SK-N-SH treated with all-trans-retinoic acid at 6 μM for 48 hours (cell line): ENCODE results near the gene ARID3B.

Experiments
- ATAC-seq: fragments of 200-7000 bp; cut with Tn5 transposase; 3 replicates; pipeline ENCODE4 v1.9.1; 2020; ENCODE audit warnings: mild to moderate bottlenecking, moderate library complexity
- ARNTL ChIP-seq: fragments of 450-650 bp; formaldehyde crosslinking; IDR thresholded peaks from 2 replicates; pipeline ENCODE4 v1.5.0; 2020; ENCODE audit warnings: low read depth, mild to moderate bottlenecking, moderate library complexity, borderline replicate concordance
- BACH2 ChIP-seq: fragments of 250-450 bp; sonication (Bioruptor Pico); IDR thresholded peaks from 2 replicates; pipeline ENCODE4 v1.9.0; 2021; ENCODE audit warnings: mild to moderate bottlenecking, borderline replicate concordance
- CSDC2 ChIP-seq: fragments of 250-450 bp; sonication (Bioruptor Pico); IDR thresholded peaks from 2 replicates; pipeline ENCODE4 v1.5.0; 2020; ENCODE audit warnings: mild to moderate bottlenecking, moderate library complexity
- ESRRG ChIP-seq: fragments of 250-450 bp; sonication (Bioruptor Pico); IDR thresholded peaks from 2 replicates; pipeline ENCODE4 v1.6.1; 2021; ENCODE audit warnings: mild to moderate bottlenecking
- GLIS3 ChIP-seq: fragments of 250-450 bp; sonication (Bioruptor Pico); IDR thresholded peaks from 2 replicates; pipeline ENCODE4 v1.5.0; 2020; ENCODE audit warnings: mild to moderate bottlenecking, moderate library complexity
- ISL1 ChIP-seq: fragments of 250-450 bp; sonication (Bioruptor Pico); IDR thresholded peaks from 2 replicates; pipeline ENCODE4 v2.1.2; 2022; ENCODE audit warnings: mild to moderate bottlenecking, moderate library complexity
- OSR1 ChIP-seq: fragments of 250-450 bp; sonication (Bioruptor Pico); IDR thresholded peaks from 2 replicates; pipeline ENCODE4 v1.8.0; 2022; ENCODE audit warnings: moderate library complexity, mild to moderate bottlenecking, inconsistent platforms
- PPARA ChIP-seq: fragments of 250-450 bp; sonication (Bioruptor Pico); IDR thresholded peaks from 2 replicates; pipeline ENCODE4 v1.5.0; 2020; ENCODE audit warnings: mild to moderate bottlenecking, borderline replicate concordance
- RARB ChIP-seq: fragments of 250-450 bp; sonication (Bioruptor Pico); IDR thresholded peaks from 2 replicates; pipeline ENCODE4 v1.8.0; 2021; ENCODE audit warnings: mild to moderate bottlenecking, moderate library complexity
- SNAI2 ChIP-seq: fragments of 250-450 bp; sonication (Bioruptor Pico); IDR thresholded peaks from 2 replicates; pipeline ENCODE4 v1.5.0; 2020; ENCODE audit warnings: mild to moderate bottlenecking, moderate library complexity
- TCF4 ChIP-seq: fragments of 250-450 bp; sonication (Bioruptor Pico); IDR thresholded peaks from 2 replicates; pipeline ENCODE4 v1.8.0; 2021; ENCODE audit warnings: mild to moderate bottlenecking, moderate library complexity, borderline replicate concordance
- TOX ChIP-seq: fragments of 250-450 bp; sonication (Bioruptor Pico); IDR thresholded peaks from 2 replicates; pipeline ENCODE4 v1.8.0; 2021; ENCODE audit warnings: mild to moderate bottlenecking, moderate library complexity, borderline replicate concordance
- ZC3H10 ChIP-seq: fragments of 250-450 bp; sonication (Bioruptor Pico); IDR thresholded peaks from 2 replicates; pipeline ENCODE4 v1.5.1; 2021; ENCODE audit warnings: mild to moderate bottlenecking, moderate library complexity
- ZFP3 ChIP-seq: fragments of 250-450 bp; sonication (Bioruptor Pico); IDR thresholded peaks from 2 replicates; pipeline ENCODE4 v1.5.0; 2020; ENCODE audit warnings: mild to moderate bottlenecking, moderate library complexity
- ZNF565 ChIP-seq: fragments of 450-650 bp; formaldehyde crosslinking; conservative IDR thresholded peaks from 2 replicates; pipeline ENCODE4 v1.5.0; 2020; ENCODE audit warnings: low read depth, mild to moderate bottlenecking, moderate library complexity
- ZNF70 ChIP-seq: fragments of 450-650 bp; formaldehyde crosslinking; IDR thresholded peaks from 2 replicates; pipeline ENCODE4 v1.5.0; 2020; ENCODE audit warnings: mild to moderate bottlenecking, moderate library complexity
- ZNF8 ChIP-seq: fragments of 450-650 bp; formaldehyde crosslinking; IDR thresholded peaks from 2 replicates; pipeline ENCODE4 v1.5.0; 2020; ENCODE audit warnings: mild to moderate bottlenecking, moderate library complexity
- TF ChIP-seq, protein P1 (sequence below): fragments of 250-450 bp; sonication (Bioruptor Pico); IDR thresholded peaks from 2 replicates; pipeline ENCODE4 v1.5.1; 2020; ENCODE audit warnings: low read depth, mild to moderate bottlenecking, moderate library complexity
- TF ChIP-seq, protein P2 (sequence below): fragments of 250-450 bp; sonication (Bioruptor Pico); IDR thresholded peaks from 2 replicates; pipeline ENCODE4 v1.8.0; 2020; ENCODE audit warnings: mild to moderate bottlenecking, moderate library complexity, borderline replicate concordance
- TF ChIP-seq, protein P3 (sequence below): fragments of 250-450 bp; sonication (Bioruptor Pico); IDR thresholded peaks from 2 replicates; pipeline ENCODE4 v1.5.1; 2021; ENCODE audit warnings: mild to moderate bottlenecking, moderate library complexity
- TF ChIP-seq, protein P4 (sequence below): fragments of 250-450 bp; sonication (Bioruptor Pico); IDR thresholded peaks from 2 replicates; pipeline ENCODE4 v1.5.0; 2020; ENCODE audit warnings: mild to moderate bottlenecking, moderate library complexity
- TF ChIP-seq, protein P5 (sequence below): fragments of 250-450 bp; sonication (Bioruptor Pico); IDR thresholded peaks from 2 replicates; pipeline ENCODE4 v1.8.0; 2021; ENCODE audit warnings: low read depth, mild to moderate bottlenecking, moderate library complexity, borderline replicate concordance

Gene ARID3B

DNA sequence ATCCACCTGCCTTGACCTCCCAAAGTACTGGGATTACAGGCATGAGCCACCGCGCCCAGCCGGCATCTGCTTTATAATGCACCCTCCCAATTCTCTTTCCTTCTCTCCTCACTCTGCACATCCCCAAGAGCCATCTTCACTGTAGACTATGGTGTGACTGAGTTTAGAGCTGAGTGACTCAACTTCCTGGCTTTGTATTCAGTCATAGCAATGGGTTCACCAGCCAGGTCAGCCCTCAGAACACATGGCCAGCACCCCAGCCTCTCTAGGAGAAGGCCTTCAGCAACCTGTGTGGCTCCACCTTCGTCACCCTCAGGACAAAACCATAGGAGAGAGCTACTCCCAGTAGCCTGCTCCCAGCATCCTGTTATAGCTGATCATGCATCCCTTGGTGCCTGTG, 33.0 kb downstream of the ARID3B start:
- TF ChIP-seq ZNF70 (CRISPR knock-in tag): no peak
- TF ChIP-seq, protein P1, sequence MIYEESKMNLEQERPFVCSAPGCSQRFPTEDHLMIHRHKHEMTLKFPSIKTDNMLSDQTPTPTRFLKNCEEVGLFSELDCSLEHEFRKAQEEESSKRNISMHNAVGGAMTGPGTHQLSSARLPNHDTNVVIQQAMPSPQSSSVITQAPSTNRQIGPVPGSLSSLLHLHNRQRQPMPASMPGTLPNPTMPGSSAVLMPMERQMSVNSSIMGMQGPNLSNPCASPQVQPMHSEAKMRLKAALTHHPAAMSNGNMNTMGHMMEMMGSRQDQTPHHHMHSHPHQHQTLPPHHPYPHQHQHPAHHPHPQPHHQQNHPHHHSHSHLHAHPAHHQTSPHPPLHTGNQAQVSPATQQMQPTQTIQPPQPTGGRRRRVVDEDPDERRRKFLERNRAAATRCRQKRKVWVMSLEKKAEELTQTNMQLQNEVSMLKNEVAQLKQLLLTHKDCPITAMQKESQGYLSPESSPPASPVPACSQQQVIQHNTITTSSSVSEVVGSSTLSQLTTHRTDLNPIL (CRISPR knock-in tag): no peak
- no peak for TF ChIP-seq ZNF8 (CRISPR knock-in tag)
- no peak for TF ChIP-seq CSDC2 (CRISPR knock-in tag)
- TF ChIP-seq PPARA (CRISPR knock-in tag): no peak
- TF ChIP-seq TOX (CRISPR knock-in tag): no peak
- TF ChIP-seq, protein P2, sequence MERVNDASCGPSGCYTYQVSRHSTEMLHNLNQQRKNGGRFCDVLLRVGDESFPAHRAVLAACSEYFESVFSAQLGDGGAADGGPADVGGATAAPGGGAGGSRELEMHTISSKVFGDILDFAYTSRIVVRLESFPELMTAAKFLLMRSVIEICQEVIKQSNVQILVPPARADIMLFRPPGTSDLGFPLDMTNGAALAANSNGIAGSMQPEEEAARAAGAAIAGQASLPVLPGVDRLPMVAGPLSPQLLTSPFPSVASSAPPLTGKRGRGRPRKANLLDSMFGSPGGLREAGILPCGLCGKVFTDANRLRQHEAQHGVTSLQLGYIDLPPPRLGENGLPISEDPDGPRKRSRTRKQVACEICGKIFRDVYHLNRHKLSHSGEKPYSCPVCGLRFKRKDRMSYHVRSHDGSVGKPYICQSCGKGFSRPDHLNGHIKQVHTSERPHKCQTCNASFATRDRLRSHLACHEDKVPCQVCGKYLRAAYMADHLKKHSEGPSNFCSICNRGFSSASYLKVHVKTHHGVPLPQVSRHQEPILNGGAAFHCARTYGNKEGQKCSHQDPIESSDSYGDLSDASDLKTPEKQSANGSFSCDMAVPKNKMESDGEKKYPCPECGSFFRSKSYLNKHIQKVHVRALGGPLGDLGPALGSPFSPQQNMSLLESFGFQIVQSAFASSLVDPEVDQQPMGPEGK (CRISPR knock-in tag): no peak
- TF ChIP-seq ZFP3 (CRISPR knock-in tag): no peak
- no peak for TF ChIP-seq ZNF565 (CRISPR knock-in tag)
- TF ChIP-seq, protein P3, sequence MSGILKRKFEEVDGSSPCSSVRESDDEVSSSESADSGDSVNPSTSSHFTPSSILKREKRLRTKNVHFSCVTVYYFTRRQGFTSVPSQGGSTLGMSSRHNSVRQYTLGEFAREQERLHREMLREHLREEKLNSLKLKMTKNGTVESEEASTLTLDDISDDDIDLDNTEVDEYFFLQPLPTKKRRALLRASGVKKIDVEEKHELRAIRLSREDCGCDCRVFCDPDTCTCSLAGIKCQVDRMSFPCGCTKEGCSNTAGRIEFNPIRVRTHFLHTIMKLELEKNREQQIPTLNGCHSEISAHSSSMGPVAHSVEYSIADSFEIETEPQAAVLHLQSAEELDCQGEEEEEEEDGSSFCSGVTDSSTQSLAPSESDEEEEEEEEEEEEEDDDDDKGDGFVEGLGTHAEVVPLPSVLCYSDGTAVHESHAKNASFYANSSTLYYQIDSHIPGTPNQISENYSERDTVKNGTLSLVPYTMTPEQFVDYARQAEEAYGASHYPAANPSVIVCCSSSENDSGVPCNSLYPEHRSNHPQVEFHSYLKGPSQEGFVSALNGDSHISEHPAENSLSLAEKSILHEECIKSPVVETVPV (CRISPR knock-in tag): no peak
- TF ChIP-seq, protein P4, sequence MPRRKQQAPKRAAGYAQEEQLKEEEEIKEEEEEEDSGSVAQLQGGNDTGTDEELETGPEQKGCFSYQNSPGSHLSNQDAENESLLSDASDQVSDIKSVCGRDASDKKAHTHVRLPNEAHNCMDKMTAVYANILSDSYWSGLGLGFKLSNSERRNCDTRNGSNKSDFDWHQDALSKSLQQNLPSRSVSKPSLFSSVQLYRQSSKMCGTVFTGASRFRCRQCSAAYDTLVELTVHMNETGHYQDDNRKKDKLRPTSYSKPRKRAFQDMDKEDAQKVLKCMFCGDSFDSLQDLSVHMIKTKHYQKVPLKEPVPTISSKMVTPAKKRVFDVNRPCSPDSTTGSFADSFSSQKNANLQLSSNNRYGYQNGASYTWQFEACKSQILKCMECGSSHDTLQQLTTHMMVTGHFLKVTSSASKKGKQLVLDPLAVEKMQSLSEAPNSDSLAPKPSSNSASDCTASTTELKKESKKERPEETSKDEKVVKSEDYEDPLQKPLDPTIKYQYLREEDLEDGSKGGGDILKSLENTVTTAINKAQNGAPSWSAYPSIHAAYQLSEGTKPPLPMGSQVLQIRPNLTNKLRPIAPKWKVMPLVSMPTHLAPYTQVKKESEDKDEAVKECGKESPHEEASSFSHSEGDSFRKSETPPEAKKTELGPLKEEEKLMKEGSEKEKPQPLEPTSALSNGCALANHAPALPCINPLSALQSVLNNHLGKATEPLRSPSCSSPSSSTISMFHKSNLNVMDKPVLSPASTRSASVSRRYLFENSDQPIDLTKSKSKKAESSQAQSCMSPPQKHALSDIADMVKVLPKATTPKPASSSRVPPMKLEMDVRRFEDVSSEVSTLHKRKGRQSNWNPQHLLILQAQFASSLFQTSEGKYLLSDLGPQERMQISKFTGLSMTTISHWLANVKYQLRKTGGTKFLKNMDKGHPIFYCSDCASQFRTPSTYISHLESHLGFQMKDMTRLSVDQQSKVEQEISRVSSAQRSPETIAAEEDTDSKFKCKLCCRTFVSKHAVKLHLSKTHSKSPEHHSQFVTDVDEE (CRISPR knock-in tag): no peak
- TF ChIP-seq ESRRG (CRISPR knock-in tag): no peak
- TF ChIP-seq SNAI2: no peak
- no peak for TF ChIP-seq ISL1 (CRISPR knock-in tag)
- TF ChIP-seq ZC3H10: no peak
- no peak for TF ChIP-seq ARNTL
- no peak for TF ChIP-seq TCF4 (CRISPR knock-in tag)
- TF ChIP-seq GLIS3: no peak
- TF ChIP-seq, protein P5, sequence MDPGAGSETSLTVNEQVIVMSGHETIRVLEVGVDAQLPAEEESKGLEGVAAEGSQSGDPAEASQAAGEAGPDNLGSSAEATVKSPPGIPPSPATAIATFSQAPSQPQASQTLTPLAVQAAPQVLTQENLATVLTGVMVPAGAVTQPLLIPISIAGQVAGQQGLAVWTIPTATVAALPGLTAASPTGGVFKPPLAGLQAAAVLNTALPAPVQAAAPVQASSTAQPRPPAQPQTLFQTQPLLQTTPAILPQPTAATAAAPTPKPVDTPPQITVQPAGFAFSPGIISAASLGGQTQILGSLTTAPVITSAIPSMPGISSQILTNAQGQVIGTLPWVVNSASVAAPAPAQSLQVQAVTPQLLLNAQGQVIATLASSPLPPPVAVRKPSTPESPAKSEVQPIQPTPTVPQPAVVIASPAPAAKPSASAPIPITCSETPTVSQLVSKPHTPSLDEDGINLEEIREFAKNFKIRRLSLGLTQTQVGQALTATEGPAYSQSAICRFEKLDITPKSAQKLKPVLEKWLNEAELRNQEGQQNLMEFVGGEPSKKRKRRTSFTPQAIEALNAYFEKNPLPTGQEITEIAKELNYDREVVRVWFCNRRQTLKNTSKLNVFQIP (CRISPR knock-in tag): no peak
- no peak for ATAC-seq

DNA sequence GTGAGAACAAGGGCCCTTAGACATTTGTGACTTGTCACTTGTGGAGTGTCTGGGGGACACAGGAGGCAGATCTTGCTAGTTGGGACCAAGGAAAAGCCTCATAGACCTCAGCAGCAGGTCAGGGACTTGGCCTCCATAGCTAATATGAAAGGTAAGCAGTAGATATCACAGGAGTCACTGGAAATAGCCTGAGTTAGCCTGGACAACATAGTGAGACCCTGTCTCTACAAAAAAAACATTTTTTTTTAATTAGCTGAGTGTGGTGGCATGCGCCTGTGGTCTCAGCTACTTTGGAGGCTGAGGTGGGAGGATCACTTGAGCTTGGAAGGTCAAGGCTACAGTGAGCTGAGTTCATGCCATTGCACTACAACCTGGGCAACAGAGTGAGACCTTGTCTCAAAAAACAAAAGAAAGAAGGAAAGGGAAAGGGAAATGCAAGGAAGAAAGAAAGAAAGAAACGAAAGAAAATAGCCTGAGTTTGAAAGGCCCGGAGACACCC, 37.5 kb downstream of the ARID3B start:
- TF ChIP-seq PPARA (CRISPR knock-in tag) (no peak), GLIS3 (no peak), RARB (CRISPR knock-in tag) (no peak), TCF4 (CRISPR knock-in tag) (no peak), OSR1 (CRISPR knock-in tag) (no peak), BACH2 (no peak), ARNTL (no peak), TOX (CRISPR knock-in tag) (no peak), ZNF565 (CRISPR knock-in tag) (no peak), CSDC2 (CRISPR knock-in tag) (no peak), ZNF8 (CRISPR knock-in tag) (no peak)
- TF ChIP-seq, protein P1 (CRISPR knock-in tag): no peak
- TF ChIP-seq, protein P4 (CRISPR knock-in tag): no peak
- TF ChIP-seq, protein P5 (CRISPR knock-in tag): no peak
- ATAC-seq: no peak
